ENCODE data around the gene FBXW7.

FBXW7 gene

DNA sequence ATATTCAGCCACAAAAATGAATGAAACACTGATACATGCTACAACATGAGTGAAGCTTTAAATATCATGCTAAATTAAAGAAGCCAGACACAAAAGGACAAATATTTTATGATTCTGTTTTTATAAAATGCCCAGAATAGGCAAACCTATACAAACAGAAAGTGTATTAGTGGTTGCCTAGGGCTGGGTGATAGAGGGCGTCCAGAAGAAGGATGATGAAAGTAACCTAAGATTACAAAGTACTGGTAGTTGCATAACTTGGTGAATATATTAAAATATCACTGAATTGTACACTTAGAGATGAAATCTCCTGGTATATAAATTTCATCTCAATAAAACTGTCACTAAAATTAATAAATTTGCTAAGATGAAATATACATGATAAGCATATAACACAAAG, 67.5 kb downstream of the FBXW7 start:
- H3K4me3 ChIP-seq (ENCODE audit: low read depth, low read length), result no peak overlapping the region
- TF ChIP-seq CTCF (IDR thresholded peaks at IDR 0.05; ENCODE audit: low read depth, low read length), result no peak
- DNase-seq (ENCODE audit: low read depth), result no peak

DNA sequence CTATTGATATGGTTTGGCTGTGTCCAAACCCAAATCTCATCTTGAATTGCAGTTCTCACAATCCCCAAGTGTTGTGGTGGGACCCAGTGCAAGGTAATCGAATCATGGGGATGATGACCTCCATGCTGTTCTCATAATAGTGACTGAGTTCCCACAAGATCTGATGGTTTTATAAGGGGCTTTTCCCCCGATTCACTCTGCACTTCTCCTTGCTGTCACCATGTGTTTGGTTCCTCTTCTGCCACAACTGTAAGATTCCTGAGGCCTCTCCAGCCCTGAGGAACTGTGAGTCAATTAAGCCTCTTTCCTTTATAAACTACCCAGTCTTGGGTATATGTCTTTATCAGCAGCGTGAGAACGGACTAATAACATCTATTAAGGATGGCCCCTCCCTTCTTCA, 68.8 kb downstream of the FBXW7 start:
- H3K4me3 ChIP-seq (ENCODE audit: low read depth, low read length), result no peak overlapping the region
- peak; percentile 42 for DNase-seq (ENCODE audit: low read depth)
- no peak for TF ChIP-seq CTCF (IDR thresholded peaks at IDR 0.05; ENCODE audit: low read depth, low read length)
- no peak for TF ChIP-seq MAX (IDR thresholded peaks at IDR 0.05; ENCODE audit: low read depth, low read length)
- no peak for TF ChIP-seq POLR2A (IDR thresholded peaks at IDR 0.05; ENCODE audit: extremely low read depth, insufficient read length)
- no peak for TF ChIP-seq MYC (IDR thresholded peaks at IDR 0.05; ENCODE audit: low read depth, low read length)

GRCh38 chr4:152464030-152464823, 71.7 kb downstream of the FBXW7 start:
- no peak overlapping the region for H3K4me3 ChIP-seq (ENCODE audit: low read depth, low read length)
- no peak for TF ChIP-seq MYC (IDR thresholded peaks at IDR 0.05; ENCODE audit: low read depth, low read length)
- peak; percentile 48 for DNase-seq (ENCODE audit: low read depth)

DNA sequence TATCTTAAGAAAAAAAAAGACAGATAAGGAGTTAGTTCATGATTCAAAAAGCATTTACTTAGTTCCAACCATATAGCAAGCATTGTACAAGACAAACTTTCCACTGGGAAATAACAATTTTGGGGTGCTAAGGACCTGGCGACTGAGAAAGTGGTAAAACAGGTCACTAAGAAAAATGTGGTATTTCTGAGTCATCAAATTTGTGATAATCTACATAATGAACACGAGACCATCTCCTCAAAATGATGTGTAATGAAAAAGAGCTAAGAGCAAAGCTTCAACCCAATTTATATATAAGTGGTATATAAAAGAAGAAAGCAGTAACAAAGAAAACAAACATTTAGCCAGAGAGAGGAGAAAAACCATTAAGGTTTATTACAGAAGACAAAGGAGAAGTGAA, 72.3 kb downstream of the FBXW7 start:
- no peak for TF ChIP-seq POLR2A (IDR thresholded peaks at IDR 0.05; ENCODE audit: extremely low read depth, insufficient read length)
- TF ChIP-seq MYC (IDR thresholded peaks at IDR 0.05; ENCODE audit: low read depth, low read length), result no peak
- TF ChIP-seq MAX (IDR thresholded peaks at IDR 0.05; ENCODE audit: low read depth, low read length), result no peak
- no peak for TF ChIP-seq CTCF (IDR thresholded peaks at IDR 0.05; ENCODE audit: low read depth, low read length)
- no peak overlapping the region for H3K4me3 ChIP-seq (ENCODE audit: low read depth, low read length)
- DNase-seq (ENCODE audit: low read depth), result no peak

- no peak for TF ChIP-seq CTCF (IDR thresholded peaks at IDR 0.05; ENCODE audit: low read depth, low read length)
- no peak for TF ChIP-seq MAX (IDR thresholded peaks at IDR 0.05; ENCODE audit: low read depth, low read length)
- TF ChIP-seq POLR2A (IDR thresholded peaks at IDR 0.05; ENCODE audit: extremely low read depth, insufficient read length), result no peak
- no peak for TF ChIP-seq MYC (IDR thresholded peaks at IDR 0.05; ENCODE audit: low read depth, low read length)
- H3K4me3 ChIP-seq (ENCODE audit: low read depth, low read length), result no peak overlapping the region
- no peak for DNase-seq (ENCODE audit: low read depth)
Measured at GRCh38 chr4:152462695-152463094, 73.2 kb downstream of the FBXW7 start.

GRCh38 chr4:152462047-152462446, 73.8 kb downstream of the FBXW7 start:
- no peak overlapping the region for H3K4me3 ChIP-seq (ENCODE audit: low read depth, low read length)
- no peak for TF ChIP-seq CTCF (IDR thresholded peaks at IDR 0.05; ENCODE audit: low read depth, low read length)
- no peak for TF ChIP-seq MAX (IDR thresholded peaks at IDR 0.05; ENCODE audit: low read depth, low read length)
- TF ChIP-seq MYC (IDR thresholded peaks at IDR 0.05; ENCODE audit: low read depth, low read length), result no peak
- TF ChIP-seq POLR2A (IDR thresholded peaks at IDR 0.05; ENCODE audit: extremely low read depth, insufficient read length), result no peak
- peak; percentile 61 for DNase-seq (ENCODE audit: low read depth)

Measured in NB4 (cell line).